Thoracic aorta (tissue), 2 donors: Measurements from ENCODE around the gene BAG5. TPM values are rescaled to one million over a fixed set of nuclear protein-coding genes. Genes with fewer than 3 reads are reported as not detected.
"Not testable (repeated sequence)": the region's sequence is repeated elsewhere in the genome, so short reads cannot be mapped to it uniquely, and the experiment has no call there.

Source experiments
- ATAC-seq: fragments of 150-250 bp; one replicate; pipeline ENCODE4 v1.8.0; 2017; ENCODE audit warnings: low read depth; ENCODE audit not compliant: insufficient number of reproducible peaks, low FRiP score
- DNase-seq: peaks from one replicate; pipeline ENCODE4 v3.0.0-alpha.2; 2020; ENCODE audit warnings: low spot score
- H3K27ac ChIP-seq, 2 donors: fragments of 200-600 bp; sonication (generic); 1 replicate in 1 of 2; 2 replicates in 1 of 2; pipeline ENCODE4 v1.5.1; 2016; ENCODE audit warnings: mild to moderate bottlenecking in 2 of 2, moderate library complexity in 2 of 2
- H3K27me3 ChIP-seq: fragments of 200-600 bp; sonication (generic); replicated peaks from 2 replicates; pipeline ENCODE4 v1.6.0; 2016; ENCODE audit warnings: mild to moderate bottlenecking; ENCODE audit not compliant: insufficient read depth
- H3K36me3 ChIP-seq: fragments of 200-600 bp; sonication (generic); one replicate; pipeline ENCODE4 v1.5.1; 2016
- H3K4me1 ChIP-seq, 2 donors: fragments of 200-600 bp; sonication (generic); 1 replicate in 1 of 2; 2 replicates in 1 of 2; pipeline versions ENCODE4 v1.5.1 to v1.6.0; 2016; ENCODE audit warnings: low read depth in 2 of 2, mild to moderate bottlenecking in 1 of 2; ENCODE audit not compliant: control insufficient read depth in 1 of 2
- H3K4me3 ChIP-seq: fragments of 200-600 bp; sonication (generic); 2 replicates; pipeline ENCODE4 v1.5.1; 2016; ENCODE audit warnings: mild to moderate bottlenecking
- H3K9me3 ChIP-seq: fragments of 200-600 bp; sonication (generic); 2 replicates; pipeline ENCODE4 v1.5.1; 2016
- total RNA-seq, 2 donors: library from RNA; depleted of rRNA; stranded (reverse); fragments of >200 nt; gene quantifications; one replicate each; pipeline versions ENCODE4 v1.1.0 to v1.2.3, GENCODE V29; 2016
- TF ChIP-seq, protein P1 (sequence below): fragments of 200-600 bp; sonication (generic); IDR thresholded peaks from one replicate; pipeline ENCODE4 v1.5.1; 2019; ENCODE audit warnings: antibody characterized with exemption

BAG5 gene
- total RNA-seq, 2 donors from 2014 or later = 21.0 to 34.9 TPM

DNA sequence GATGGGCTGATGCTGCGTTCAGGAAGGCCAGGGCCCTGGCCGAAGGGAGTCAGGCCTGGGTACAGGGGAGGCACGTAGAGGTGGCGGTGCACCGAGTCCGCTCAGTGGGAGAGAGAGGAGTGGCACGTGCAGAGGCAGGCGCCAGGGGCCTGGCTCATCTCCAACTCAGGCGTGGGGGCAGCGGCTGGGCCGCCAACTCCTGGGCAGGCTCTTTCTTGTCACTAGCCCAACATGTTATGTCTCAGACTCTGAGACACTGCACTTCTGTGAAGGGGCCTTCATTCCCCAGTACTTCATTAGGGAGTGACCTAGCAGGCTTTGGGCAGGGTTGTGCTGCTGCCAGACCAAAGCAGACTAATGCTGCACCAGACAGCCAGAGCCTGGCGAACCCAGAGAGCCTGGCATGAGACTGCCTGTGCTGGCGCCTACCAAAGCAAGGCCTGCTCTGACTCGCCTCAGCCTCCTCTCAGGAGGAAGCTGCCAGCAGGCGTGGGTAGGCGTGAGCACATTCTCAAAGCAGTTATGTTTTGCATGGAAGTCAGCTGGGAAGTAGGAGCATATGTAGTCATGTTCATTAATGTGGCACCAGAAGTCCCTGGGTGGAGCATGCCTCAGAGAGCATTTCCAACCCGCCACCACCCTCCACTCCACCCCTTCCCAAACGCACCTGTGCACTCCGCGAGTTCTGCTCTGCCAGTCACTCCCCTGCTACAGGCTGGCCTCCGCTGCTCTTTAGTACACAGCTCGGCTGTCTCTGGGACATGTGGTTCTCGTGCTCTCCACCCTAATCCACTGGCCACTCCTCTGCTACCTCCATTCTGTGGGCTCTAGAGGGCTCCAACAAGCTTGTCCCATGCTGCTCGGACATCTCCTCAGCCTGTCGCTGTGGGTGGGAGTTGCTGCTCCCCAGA is 49.5 kb downstream of the BAG5 start:
- no peaks in the 10 kb centered on the region for H3K27me3 ChIP-seq
- TF ChIP-seq, protein P1, sequence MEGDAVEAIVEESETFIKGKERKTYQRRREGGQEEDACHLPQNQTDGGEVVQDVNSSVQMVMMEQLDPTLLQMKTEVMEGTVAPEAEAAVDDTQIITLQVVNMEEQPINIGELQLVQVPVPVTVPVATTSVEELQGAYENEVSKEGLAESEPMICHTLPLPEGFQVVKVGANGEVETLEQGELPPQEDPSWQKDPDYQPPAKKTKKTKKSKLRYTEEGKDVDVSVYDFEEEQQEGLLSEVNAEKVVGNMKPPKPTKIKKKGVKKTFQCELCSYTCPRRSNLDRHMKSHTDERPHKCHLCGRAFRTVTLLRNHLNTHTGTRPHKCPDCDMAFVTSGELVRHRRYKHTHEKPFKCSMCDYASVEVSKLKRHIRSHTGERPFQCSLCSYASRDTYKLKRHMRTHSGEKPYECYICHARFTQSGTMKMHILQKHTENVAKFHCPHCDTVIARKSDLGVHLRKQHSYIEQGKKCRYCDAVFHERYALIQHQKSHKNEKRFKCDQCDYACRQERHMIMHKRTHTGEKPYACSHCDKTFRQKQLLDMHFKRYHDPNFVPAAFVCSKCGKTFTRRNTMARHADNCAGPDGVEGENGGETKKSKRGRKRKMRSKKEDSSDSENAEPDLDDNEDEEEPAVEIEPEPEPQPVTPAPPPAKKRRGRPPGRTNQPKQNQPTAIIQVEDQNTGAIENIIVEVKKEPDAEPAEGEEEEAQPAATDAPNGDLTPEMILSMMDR = no peak
- DNase-seq (peak; percentile 76), ATAC-seq (peak; percentile 91)
- no peaks in the 10 kb centered on the region for H3K9me3 ChIP-seq
- H3K36me3 ChIP-seq = peaks cover 7% of the 10 kb centered on the region
- peak overlapping the region; percentile 15 for H3K4me3 ChIP-seq
- H3K4me1 ChIP-seq = peaks cover 13 to 31% of the 10 kb centered on the region in 2 donors
- H3K27ac ChIP-seq = peak overlapping the region; percentile 90 to 93

GRCh38 chr14:103512180-103512579 is 50.3 kb downstream of the BAG5 start:
- ATAC-seq, H3K9me3 ChIP-seq, DNase-seq, H3K27me3 ChIP-seq, H3K36me3 ChIP-seq: not testable (repeated sequence)
- peaks cover 13 to 28% of the 10 kb centered on the region in 2 donors for H3K4me1 ChIP-seq
- peak overlapping the region; percentile 12 for H3K4me3 ChIP-seq
- H3K27ac ChIP-seq = peak overlapping the region; percentile 90 to 93

GRCh38 chr14:103510724-103511693 is 51.4 kb downstream of the BAG5 start:
- Histone ChIP-seq H3K36me3 (peaks cover 9% of the 10 kb centered on the region), H3K4me1 (peaks cover 13 to 21% of the 10 kb centered on the region in 2 donors), H3K27ac (no peak overlapping the region), H3K27me3 (no peaks in the 10 kb centered on the region), H3K9me3 (no peaks in the 10 kb centered on the region), H3K4me3 (no peak overlapping the region)
- TF ChIP-seq, protein P1 = no peak
- no peak for DNase-seq
- ATAC-seq = no peak

- Histone ChIP-seq H3K27me3 (no peaks in the 10 kb centered on the region), H3K36me3 (peaks cover 12% of the 10 kb centered on the region), H3K9me3 (no peaks in the 10 kb centered on the region), H3K27ac (no peak overlapping the region), H3K4me1 (peaks cover 13 to 19% of the 10 kb centered on the region in 2 donors), H3K4me3 (no peak overlapping the region)
- no peak for DNase-seq
- TF ChIP-seq, protein P1 = no peak
- no peak for ATAC-seq
Observed at GRCh38 chr14:103509864-103510723, 52.4 kb downstream of the BAG5 start.
